K562 (cell line): ENCODE measurements around the gene MICAL2. TPM values are rescaled to one million over a fixed set of nuclear protein-coding genes. Genes with fewer than 3 reads are reported as not detected.

Source experiments
- ARID1B ChIP-seq: fragments of 450-650 bp; IDR thresholded peaks from 2 replicates; pipeline ENCODE4 v1.6.1; 2016; ENCODE audit warnings: antibody characterized with exemption, mild to moderate bottlenecking, inconsistent platforms
- ATF7 ChIP-seq: fragments of 450-650 bp; IDR thresholded peaks from 2 replicates; pipeline ENCODE4 v1.7.1; 2014; ENCODE audit warnings: mild to moderate bottlenecking, moderate library complexity
- BRD4 ChIP-seq: fragments of 200-600 bp; sonication (generic); IDR thresholded peaks from 2 replicates; pipeline ENCODE4 v1.6.1; 2017; ENCODE audit warnings: inconsistent platforms
- ETS2 ChIP-seq: IDR thresholded peaks from 2 replicates; pipeline ENCODE4 v1.6.1; 2016; ENCODE audit warnings: borderline replicate concordance, missing genetic modification characterization, mild to moderate bottlenecking, moderate library complexity, missing compliant biosample characterization; ENCODE audit not compliant: poor library complexity, severe bottlenecking
- FOXJ3 ChIP-seq: sonication (generic); formaldehyde crosslinking; IDR thresholded peaks from 2 replicates; pipeline ENCODE4 v1.4.0; 2020; ENCODE audit warnings: mild to moderate bottlenecking, missing genetic modification reagents
- GABPB1 ChIP-seq: sonication (generic); formaldehyde crosslinking; IDR thresholded peaks from 2 replicates; pipeline ENCODE4 v1.8.0; 2022; ENCODE audit warnings: mild to moderate bottlenecking, missing genetic modification reagents
- GATAD2A ChIP-seq: fragments of 450-650 bp; IDR thresholded peaks from 2 replicates; pipeline ENCODE4 v1.6.1; 2017
- HNRNPH1 ChIP-seq: fragments of 200-400 bp; formaldehyde crosslinking; optimal IDR thresholded peaks from 2 replicates; pipeline ENCODE3; 2017; ENCODE audit warnings: low read depth, mild to moderate bottlenecking, low read length, moderate library complexity
- HNRNPL ChIP-seq: fragments of 200-400 bp; formaldehyde crosslinking; IDR thresholded peaks from 2 replicates; pipeline ENCODE4 v1.6.1; 2017; ENCODE audit warnings: low read depth, mild to moderate bottlenecking, low read length
- KAT7 ChIP-seq: sonication (generic); formaldehyde crosslinking; IDR thresholded peaks from 2 replicates; pipeline ENCODE4 v1.8.0; 2022; ENCODE audit warnings: missing genetic modification reagents, mild to moderate bottlenecking, borderline replicate concordance
- KLF13 ChIP-seq: fragments of 450-650 bp; IDR thresholded peaks from 2 replicates; pipeline ENCODE4 v1.6.1; 2016; ENCODE audit warnings: missing genetic modification characterization, low read depth, mild to moderate bottlenecking, missing compliant biosample characterization, moderate library complexity, borderline replicate concordance
- LCOR ChIP-seq: sonication (generic); formaldehyde crosslinking; IDR thresholded peaks from 2 replicates; pipeline ENCODE4 v1.8.0; 2022; ENCODE audit warnings: mild to moderate bottlenecking, missing genetic modification reagents
- OTX1 ChIP-seq: fragments of 450-650 bp; formaldehyde crosslinking; IDR thresholded peaks from 2 replicates; pipeline ENCODE4 v1.4.0; 2022; ENCODE audit warnings: mild to moderate bottlenecking
- PHTF2 ChIP-seq: fragments of 250-450 bp; sonication (Bioruptor Pico); IDR thresholded peaks from 2 replicates; pipeline ENCODE4 v1.5.0; 2021; ENCODE audit warnings: mild to moderate bottlenecking
- RBM25 ChIP-seq: fragments of 200-400 bp; formaldehyde crosslinking; IDR thresholded peaks from 2 replicates; pipeline ENCODE4 v1.6.1; 2018; ENCODE audit warnings: low read length, low read depth, moderate library complexity; ENCODE audit not compliant: severe bottlenecking
- ZNF232 ChIP-seq: sonication (generic); formaldehyde crosslinking; IDR thresholded peaks from 2 replicates; pipeline ENCODE4 v1.8.0; 2022; ENCODE audit warnings: mild to moderate bottlenecking, missing genetic modification reagents
- ZNF324 ChIP-seq: fragments of 250-450 bp; sonication (Bioruptor Pico); IDR thresholded peaks from 2 replicates; pipeline ENCODE4 v1.4.0; 2020; ENCODE audit warnings: mild to moderate bottlenecking
- ZNF431 ChIP-seq: sonication (generic); formaldehyde crosslinking; IDR thresholded peaks from 2 replicates; pipeline ENCODE4 v1.8.0; 2022; ENCODE audit warnings: mild to moderate bottlenecking, missing genetic modification reagents
- ZNF830 ChIP-seq: fragments of 250-450 bp; sonication (Bioruptor Pico); IDR thresholded peaks from 2 replicates; pipeline ENCODE4 v1.5.0; 2021; ENCODE audit warnings: mild to moderate bottlenecking
- polyA plus RNA-seq, 8 experiments: library from polyadenylated mRNA; depleted of rRNA in 4 of 8; stranded (reverse) in 5 of 8; unstranded in 3 of 8; fragments of >200 nt; fragmentation: Nextera tagmentation in 2 of 8; fragmentation: Illumina TruSeq in 1 of 8; extraction: Ambion mirVana in 2 of 8; extraction: Trizol in 1 of 8; gene quantifications; 2 replicates each; pipeline versions ENCODE4 v1.2.1 to v1.2.3, GENCODE V29; 2011 to 2014; ENCODE audit warnings: inconsistent platforms in 1 of 8, missing spikeins in 1 of 8
- total RNA-seq, 7 experiments: library from RNA; depleted of rRNA in 6 of 7; stranded (reverse); fragments of >200 nt in 6 of 7; fragmentation: Illumina TruSeq in 2 of 7; extraction: Trizol in 2 of 7; gene quantifications; 2 replicates each; pipeline versions ENCODE4 v1.2.1 to v1.2.3, GENCODE V29; 2011 to 2021; ENCODE audit warnings: low replicate concordance in 1 of 7
- TF ChIP-seq, protein P1 (sequence below), 2 experiments: fragments of 250-450 bp in 1 of 2; fragments of 450-650 bp in 1 of 2; sonication (Bioruptor Pico) in 1 of 2; IDR thresholded peaks; 2 replicates each; pipeline versions ENCODE4 v1.6.1 to v1.8.0; 2016 to 2021; ENCODE audit warnings: mild to moderate bottlenecking in 2 of 2, moderate library complexity in 2 of 2, missing compliant biosample characterization in 1 of 2, missing genetic modification characterization in 1 of 2
- TF ChIP-seq, protein P2 (sequence below): IDR thresholded peaks from 2 replicates; pipeline ENCODE4 v1.6.1; 2012; ENCODE audit warnings: low read depth, low read length, improper control_type of control experiment, borderline replicate concordance
- TF ChIP-seq, protein P3 (sequence below): fragments of 450-650 bp; IDR thresholded peaks from 2 replicates; pipeline ENCODE4 v1.7.0; 2016; ENCODE audit warnings: borderline replicate concordance
- TF ChIP-seq, protein P4 (sequence below): fragments of 200-800 bp; sonication (Bioruptor generic); IDR thresholded peaks from 2 replicates; pipeline ENCODE4 v1.6.1; 2017; ENCODE audit warnings: missing genetic modification characterization, missing compliant biosample characterization

MICAL2 gene
- total and polyA plus RNA-seq, 9 of the 15 experiments (the other 6 are each of a cell fraction or from before 2014, with no cell fraction given) = 4.7 to 64.2 (median 33.6) TPM

DNA sequence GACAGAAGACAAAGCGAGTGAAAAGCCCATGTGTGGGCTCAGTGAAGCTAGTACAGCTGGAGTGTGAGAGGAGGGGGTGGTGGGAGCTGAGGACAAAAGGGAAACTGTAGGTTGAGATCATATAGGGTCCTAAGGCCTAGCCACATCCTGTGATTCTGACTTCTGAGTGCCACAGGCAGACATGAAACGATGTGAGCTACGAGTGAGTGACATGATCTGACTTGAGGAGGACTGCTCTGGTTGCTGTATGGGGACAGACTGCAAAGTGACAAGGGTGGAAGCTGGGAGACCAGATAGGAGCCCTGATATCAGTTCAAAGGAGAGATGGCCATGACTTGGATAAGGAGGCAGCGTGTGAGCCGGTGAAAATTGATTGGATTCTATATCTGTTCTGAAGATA is 85.4 kb downstream of the MICAL2 start (continued):
- TF ChIP-seq ZNF232 (CRISPR knock-in tag) = no peak
- no peak for TF ChIP-seq FOXJ3 (CRISPR knock-in tag)
- TF ChIP-seq, protein P1, sequence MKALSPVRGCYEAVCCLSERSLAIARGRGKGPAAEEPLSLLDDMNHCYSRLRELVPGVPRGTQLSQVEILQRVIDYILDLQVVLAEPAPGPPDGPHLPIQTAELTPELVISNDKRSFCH (CRISPR knock-in tag; IDR thresholded peaks at IDR 0.05) = no peak
- TF ChIP-seq, protein P1 (tag; IDR thresholded peaks at IDR 0.05) = no peak
- no peak for TF ChIP-seq ZNF431 (CRISPR knock-in tag)
- TF ChIP-seq, protein P2, sequence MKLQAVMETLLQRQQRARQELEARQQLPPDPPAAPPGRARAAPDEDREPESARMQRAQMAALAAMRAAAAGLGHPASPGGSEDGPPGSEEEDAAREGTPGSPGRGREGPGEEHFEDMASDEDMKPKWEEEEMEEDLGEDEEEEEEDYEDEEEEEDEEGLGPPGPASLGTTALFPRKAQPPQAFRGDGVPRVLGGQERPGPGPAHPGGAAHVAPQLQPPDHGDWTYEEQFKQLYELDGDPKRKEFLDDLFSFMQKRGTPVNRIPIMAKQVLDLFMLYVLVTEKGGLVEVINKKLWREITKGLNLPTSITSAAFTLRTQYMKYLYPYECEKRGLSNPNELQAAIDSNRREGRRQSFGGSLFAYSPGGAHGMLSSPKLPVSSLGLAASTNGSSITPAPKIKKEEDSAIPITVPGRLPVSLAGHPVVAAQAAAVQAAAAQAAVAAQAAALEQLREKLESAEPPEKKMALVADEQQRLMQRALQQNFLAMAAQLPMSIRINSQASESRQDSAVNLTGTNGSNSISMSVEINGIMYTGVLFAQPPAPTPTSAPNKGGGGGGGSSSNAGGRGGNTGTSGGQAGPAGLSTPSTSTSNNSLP = no peak
- TF ChIP-seq BRD4 = no peak
- TF ChIP-seq ZNF830 (CRISPR knock-in tag) = no peak
- 0 out of 2 replicates have a peak, but pooled peaks have one; percentile 9 for TF ChIP-seq ATF7
- no peak for TF ChIP-seq KAT7 (CRISPR knock-in tag)
- TF ChIP-seq OTX1 (CRISPR knock-in tag) = no peak
- TF ChIP-seq, protein P3, sequence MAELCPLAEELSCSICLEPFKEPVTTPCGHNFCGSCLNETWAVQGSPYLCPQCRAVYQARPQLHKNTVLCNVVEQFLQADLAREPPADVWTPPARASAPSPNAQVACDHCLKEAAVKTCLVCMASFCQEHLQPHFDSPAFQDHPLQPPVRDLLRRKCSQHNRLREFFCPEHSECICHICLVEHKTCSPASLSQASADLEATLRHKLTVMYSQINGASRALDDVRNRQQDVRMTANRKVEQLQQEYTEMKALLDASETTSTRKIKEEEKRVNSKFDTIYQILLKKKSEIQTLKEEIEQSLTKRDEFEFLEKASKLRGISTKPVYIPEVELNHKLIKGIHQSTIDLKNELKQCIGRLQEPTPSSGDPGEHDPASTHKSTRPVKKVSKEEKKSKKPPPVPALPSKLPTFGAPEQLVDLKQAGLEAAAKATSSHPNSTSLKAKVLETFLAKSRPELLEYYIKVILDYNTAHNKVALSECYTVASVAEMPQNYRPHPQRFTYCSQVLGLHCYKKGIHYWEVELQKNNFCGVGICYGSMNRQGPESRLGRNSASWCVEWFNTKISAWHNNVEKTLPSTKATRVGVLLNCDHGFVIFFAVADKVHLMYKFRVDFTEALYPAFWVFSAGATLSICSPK = no peak
- no peak for TF ChIP-seq ZNF324 (CRISPR knock-in tag)
- TF ChIP-seq ARID1B = peak; percentile 75
- no peak for TF ChIP-seq LCOR
- no peak for TF ChIP-seq RBM25
- no peak for TF ChIP-seq ETS2 (tag)
- TF ChIP-seq HNRNPL = no peak
- TF ChIP-seq, protein P4, sequence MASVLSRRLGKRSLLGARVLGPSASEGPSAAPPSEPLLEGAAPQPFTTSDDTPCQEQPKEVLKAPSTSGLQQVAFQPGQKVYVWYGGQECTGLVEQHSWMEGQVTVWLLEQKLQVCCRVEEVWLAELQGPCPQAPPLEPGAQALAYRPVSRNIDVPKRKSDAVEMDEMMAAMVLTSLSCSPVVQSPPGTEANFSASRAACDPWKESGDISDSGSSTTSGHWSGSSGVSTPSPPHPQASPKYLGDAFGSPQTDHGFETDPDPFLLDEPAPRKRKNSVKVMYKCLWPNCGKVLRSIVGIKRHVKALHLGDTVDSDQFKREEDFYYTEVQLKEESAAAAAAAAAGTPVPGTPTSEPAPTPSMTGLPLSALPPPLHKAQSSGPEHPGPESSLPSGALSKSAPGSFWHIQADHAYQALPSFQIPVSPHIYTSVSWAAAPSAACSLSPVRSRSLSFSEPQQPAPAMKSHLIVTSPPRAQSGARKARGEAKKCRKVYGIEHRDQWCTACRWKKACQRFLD (CRISPR knock-in tag) = no peak
- no peak for TF ChIP-seq PHTF2 (CRISPR knock-in tag)
- no peak for TF ChIP-seq GABPB1 (CRISPR knock-in tag)
- TF ChIP-seq HNRNPH1 = no peak
- peak; percentile 12; the same call in 1 of the 2 replicates for TF ChIP-seq GATAD2A
- no peak for TF ChIP-seq KLF13 (tag)
